Measurements from ENCODE around the gene HPCAL1. TPM values are rescaled to one million over a fixed set of nuclear protein-coding genes. Genes with fewer than 3 reads are reported as not detected.

The HPCAL1 gene
- total RNA-seq, 3 donors from 2014 or later (not counting 1 experiment from before 2014, with no cell fraction given) = 31.1 to 45.2 (median 39.8) TPM

DNA sequence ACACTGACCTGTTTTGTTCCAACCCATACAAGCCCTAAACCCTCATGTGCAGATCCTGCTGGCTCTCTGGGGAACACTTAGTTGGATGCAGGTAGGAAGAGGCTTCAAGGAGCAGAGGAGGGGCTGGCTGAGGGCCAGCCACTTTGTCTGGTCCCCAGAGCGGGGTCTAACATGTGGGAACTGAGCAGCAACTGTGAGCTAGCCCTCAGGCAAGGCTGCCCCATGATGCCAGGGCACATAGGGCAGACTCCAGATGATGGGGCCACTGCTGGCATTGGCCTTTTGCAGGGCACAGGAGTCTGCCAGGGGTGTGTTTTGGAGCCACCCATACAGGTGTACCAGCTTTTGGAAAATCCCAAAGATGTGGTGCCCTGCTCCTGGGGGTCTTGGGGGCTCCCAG, 67.7 kb downstream of the HPCAL1 start:
- no peaks in the 10 kb centered on the region for H3K36me3 Mint-ChIP-seq
- no peak overlapping the region for H3K27ac ChIP-seq (ENCODE audit: low read length)
- WGBS (ENCODE audit: insufficient coverage) = 89% methylated on average over 1 of the region's 1 CpG

GRCh38 chr2:10370895-10371294, 68.2 kb downstream of the HPCAL1 start:
- no peaks in the 10 kb centered on the region for H3K9me3 Mint-ChIP-seq
- H3K27ac Mint-ChIP-seq = no peak overlapping the region
- DNase-seq (no peak), ATAC-seq (no peak)
- no peaks in the 10 kb centered on the region for H3K27me3 ChIP-seq (ENCODE audit: control insufficient read depth, insufficient read depth, low read length)
- H3K36me3 Mint-ChIP-seq = no peaks in the 10 kb centered on the region
- no peaks in the 10 kb centered on the region for H3K27me3 Mint-ChIP-seq (ENCODE audit: low read depth in 2 of 2)
- no peak overlapping the region for H3K27ac ChIP-seq (ENCODE audit: low read length)
- TF ChIP-seq, protein P1, sequence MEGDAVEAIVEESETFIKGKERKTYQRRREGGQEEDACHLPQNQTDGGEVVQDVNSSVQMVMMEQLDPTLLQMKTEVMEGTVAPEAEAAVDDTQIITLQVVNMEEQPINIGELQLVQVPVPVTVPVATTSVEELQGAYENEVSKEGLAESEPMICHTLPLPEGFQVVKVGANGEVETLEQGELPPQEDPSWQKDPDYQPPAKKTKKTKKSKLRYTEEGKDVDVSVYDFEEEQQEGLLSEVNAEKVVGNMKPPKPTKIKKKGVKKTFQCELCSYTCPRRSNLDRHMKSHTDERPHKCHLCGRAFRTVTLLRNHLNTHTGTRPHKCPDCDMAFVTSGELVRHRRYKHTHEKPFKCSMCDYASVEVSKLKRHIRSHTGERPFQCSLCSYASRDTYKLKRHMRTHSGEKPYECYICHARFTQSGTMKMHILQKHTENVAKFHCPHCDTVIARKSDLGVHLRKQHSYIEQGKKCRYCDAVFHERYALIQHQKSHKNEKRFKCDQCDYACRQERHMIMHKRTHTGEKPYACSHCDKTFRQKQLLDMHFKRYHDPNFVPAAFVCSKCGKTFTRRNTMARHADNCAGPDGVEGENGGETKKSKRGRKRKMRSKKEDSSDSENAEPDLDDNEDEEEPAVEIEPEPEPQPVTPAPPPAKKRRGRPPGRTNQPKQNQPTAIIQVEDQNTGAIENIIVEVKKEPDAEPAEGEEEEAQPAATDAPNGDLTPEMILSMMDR (IDR thresholded peaks at IDR 0.05) = no peak
- peaks cover 16% of the 10 kb centered on the region for H3K4me1 ChIP-seq (ENCODE audit: control insufficient read depth, insufficient read depth, low read length)
- H3K4me3 Mint-ChIP-seq = no peak overlapping the region
- H3K4me3 ChIP-seq (ENCODE audit: low read length) = no peak overlapping the region
- 87% methylated on average over 6 of the region's 6 CpGs for WGBS (ENCODE audit: insufficient coverage)
- no peaks in the 10 kb centered on the region for H3K36me3 ChIP-seq (ENCODE audit: control insufficient read depth, insufficient read depth, low read length)
- H3K9me3 ChIP-seq (ENCODE audit: control insufficient read depth, insufficient read depth, low read length) = no peaks in the 10 kb centered on the region
- peaks cover 41 to 51% of the 10 kb centered on the region in 2 donors for H3K4me1 Mint-ChIP-seq
- intact Hi-C loops (cut with micrococcal nuclease) = no loop called here

More for the DNA sequence above, 67.7 kb downstream of the HPCAL1 start:
- DNase-seq (no peak), ATAC-seq (no peak)
- no peaks in the 10 kb centered on the region for H3K9me3 Mint-ChIP-seq
- peak overlapping the region in 1 of 2 donors; percentile 57 for H3K27ac Mint-ChIP-seq
- H3K27me3 ChIP-seq (ENCODE audit: control insufficient read depth, insufficient read depth, low read length) = no peaks in the 10 kb centered on the region
- H3K4me3 Mint-ChIP-seq = no peak overlapping the region
- intact Hi-C loops (cut with micrococcal nuclease) = no loop called here
- peaks cover 36 to 46% of the 10 kb centered on the region in 2 donors for H3K4me1 Mint-ChIP-seq
- H3K9me3 ChIP-seq (ENCODE audit: control insufficient read depth, insufficient read depth, low read length) = no peaks in the 10 kb centered on the region
- TF ChIP-seq, protein P1 (IDR thresholded peaks at IDR 0.05) = no peak
- H3K4me3 ChIP-seq (ENCODE audit: low read length) = no peak overlapping the region
- H3K36me3 ChIP-seq (ENCODE audit: control insufficient read depth, insufficient read depth, low read length) = no peaks in the 10 kb centered on the region
- peaks cover 11% of the 10 kb centered on the region for H3K4me1 ChIP-seq (ENCODE audit: control insufficient read depth, insufficient read depth, low read length)
- no peaks in the 10 kb centered on the region for H3K27me3 Mint-ChIP-seq (ENCODE audit: low read depth in 2 of 2)

DNA sequence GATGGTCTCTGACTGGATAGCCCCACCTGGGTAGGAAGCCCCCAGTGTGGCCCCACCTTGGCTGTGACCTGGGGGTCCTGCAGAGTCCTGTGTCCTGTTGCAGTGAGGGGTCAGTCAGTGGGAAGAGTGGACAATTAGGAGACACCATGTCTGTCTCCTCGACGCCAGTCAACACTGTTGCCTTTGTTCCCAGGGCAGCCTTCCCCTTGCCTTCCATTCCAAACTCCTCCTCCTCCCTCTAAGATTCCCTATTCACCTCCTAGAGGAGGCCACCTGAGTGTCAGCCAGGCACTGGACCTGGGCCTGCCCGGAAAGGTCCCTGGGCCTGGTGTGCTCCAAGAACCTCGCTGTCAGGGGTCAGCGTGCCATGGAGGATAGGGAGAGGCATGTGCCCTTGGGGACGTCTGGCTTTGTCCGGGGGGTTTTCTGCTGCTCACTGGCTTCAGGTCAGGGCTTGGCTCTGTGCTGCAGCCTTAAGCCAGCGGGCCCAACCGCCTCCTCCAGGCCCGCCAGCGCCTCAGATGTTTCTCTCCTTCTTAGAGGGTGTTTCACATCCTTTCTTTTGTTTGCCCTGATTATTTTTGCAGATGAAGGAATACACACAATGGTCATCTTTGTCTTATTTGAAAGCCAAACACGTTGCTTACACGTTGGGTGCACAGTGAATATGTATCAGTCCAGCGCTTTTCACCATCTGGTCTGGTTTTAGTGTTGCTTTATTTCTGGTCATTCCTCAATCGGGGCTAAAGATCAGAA, 68.9 kb downstream of the HPCAL1 start:
- Mint-ChIP-seq H3K9me3 (no peaks in the 10 kb centered on the region), H3K27me3 (ENCODE audit: low read depth in 2 of 2) (no peaks in the 10 kb centered on the region), H3K27ac (peak overlapping the region in 1 of 2 donors; percentile 35), H3K4me3 (no peak overlapping the region), H3K4me1 (peaks cover 43 to 52% of the 10 kb centered on the region in 2 donors), H3K36me3 (no peaks in the 10 kb centered on the region)
- Histone ChIP-seq H3K27me3 (ENCODE audit: control insufficient read depth, insufficient read depth, low read length) (no peaks in the 10 kb centered on the region), H3K27ac (ENCODE audit: low read length) (no peak overlapping the region), H3K4me1 (ENCODE audit: control insufficient read depth, insufficient read depth, low read length) (peaks cover 17% of the 10 kb centered on the region), H3K4me3 (ENCODE audit: low read length) (no peak overlapping the region), H3K36me3 (ENCODE audit: control insufficient read depth, insufficient read depth, low read length) (no peaks in the 10 kb centered on the region), H3K9me3 (ENCODE audit: control insufficient read depth, insufficient read depth, low read length) (no peaks in the 10 kb centered on the region)
- no peak for DNase-seq
- TF ChIP-seq, protein P1 (IDR thresholded peaks at IDR 0.05) = no peak
- 95% methylated on average over 15 of the region's 15 CpGs for WGBS (ENCODE audit: insufficient coverage)
- intact Hi-C loops (cut with micrococcal nuclease) = no loop called here
- no peak for ATAC-seq
